ENCODE measurements around the gene ADCY3.

ADCY3 gene

DNA sequence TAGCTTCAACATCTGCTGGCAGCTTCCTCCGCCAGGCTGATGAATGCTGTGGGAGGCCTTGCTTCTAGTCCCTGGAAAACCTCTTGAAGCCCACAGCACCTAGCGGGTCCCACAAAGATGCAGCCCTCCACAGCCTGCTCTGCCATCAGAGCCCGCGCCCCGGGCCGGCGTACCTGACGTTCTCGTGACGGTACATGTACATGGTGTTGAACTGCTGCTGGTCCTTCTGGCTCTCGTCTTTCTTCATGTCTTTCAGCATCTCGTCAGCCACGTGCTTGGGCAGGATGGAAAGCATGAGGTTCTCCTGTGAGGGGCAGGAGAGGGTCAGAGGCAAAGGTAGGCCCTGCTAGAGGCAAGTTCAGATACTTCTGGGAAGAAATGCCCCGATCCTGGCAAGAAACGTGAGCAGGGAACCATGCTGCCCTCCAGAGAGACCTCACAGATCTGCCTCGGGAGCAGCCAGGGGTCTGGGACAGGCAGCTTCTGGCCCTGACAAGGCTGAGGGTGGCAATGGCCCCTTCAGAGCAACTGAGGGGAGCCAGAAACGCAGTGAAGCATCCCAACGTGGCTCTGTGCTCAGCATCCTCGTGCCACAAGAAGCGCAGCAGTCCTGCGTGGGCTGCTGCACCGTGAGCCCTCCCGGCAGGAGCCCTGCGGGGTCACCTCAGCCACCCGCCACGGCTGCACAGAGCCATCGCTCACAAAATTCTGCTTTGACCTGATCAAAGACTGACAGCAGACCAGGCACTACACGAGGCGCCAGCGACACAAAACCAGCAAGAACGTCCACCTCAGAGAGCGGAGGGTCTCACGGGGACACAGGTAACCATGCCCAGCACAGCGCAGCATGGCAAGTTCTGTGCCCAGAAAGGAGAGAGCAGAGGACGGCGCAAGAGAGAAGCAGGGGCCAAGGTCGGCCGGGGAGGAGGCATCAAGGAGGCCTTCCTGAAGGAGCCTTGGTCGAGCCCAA, 77.7 kb downstream of the ADCY3 start:
- no peak for DNase-seq (ENCODE audit: low read depth)
- no peak overlapping the region for H3K4me3 ChIP-seq (ENCODE audit: control insufficient read depth, low read depth, low read length)
- TF ChIP-seq, protein P1, sequence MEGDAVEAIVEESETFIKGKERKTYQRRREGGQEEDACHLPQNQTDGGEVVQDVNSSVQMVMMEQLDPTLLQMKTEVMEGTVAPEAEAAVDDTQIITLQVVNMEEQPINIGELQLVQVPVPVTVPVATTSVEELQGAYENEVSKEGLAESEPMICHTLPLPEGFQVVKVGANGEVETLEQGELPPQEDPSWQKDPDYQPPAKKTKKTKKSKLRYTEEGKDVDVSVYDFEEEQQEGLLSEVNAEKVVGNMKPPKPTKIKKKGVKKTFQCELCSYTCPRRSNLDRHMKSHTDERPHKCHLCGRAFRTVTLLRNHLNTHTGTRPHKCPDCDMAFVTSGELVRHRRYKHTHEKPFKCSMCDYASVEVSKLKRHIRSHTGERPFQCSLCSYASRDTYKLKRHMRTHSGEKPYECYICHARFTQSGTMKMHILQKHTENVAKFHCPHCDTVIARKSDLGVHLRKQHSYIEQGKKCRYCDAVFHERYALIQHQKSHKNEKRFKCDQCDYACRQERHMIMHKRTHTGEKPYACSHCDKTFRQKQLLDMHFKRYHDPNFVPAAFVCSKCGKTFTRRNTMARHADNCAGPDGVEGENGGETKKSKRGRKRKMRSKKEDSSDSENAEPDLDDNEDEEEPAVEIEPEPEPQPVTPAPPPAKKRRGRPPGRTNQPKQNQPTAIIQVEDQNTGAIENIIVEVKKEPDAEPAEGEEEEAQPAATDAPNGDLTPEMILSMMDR (conservative IDR thresholded peaks at IDR 0.05; ENCODE audit: control insufficient read depth, insufficient read depth, low read depth, low read length) = no peak

DNA sequence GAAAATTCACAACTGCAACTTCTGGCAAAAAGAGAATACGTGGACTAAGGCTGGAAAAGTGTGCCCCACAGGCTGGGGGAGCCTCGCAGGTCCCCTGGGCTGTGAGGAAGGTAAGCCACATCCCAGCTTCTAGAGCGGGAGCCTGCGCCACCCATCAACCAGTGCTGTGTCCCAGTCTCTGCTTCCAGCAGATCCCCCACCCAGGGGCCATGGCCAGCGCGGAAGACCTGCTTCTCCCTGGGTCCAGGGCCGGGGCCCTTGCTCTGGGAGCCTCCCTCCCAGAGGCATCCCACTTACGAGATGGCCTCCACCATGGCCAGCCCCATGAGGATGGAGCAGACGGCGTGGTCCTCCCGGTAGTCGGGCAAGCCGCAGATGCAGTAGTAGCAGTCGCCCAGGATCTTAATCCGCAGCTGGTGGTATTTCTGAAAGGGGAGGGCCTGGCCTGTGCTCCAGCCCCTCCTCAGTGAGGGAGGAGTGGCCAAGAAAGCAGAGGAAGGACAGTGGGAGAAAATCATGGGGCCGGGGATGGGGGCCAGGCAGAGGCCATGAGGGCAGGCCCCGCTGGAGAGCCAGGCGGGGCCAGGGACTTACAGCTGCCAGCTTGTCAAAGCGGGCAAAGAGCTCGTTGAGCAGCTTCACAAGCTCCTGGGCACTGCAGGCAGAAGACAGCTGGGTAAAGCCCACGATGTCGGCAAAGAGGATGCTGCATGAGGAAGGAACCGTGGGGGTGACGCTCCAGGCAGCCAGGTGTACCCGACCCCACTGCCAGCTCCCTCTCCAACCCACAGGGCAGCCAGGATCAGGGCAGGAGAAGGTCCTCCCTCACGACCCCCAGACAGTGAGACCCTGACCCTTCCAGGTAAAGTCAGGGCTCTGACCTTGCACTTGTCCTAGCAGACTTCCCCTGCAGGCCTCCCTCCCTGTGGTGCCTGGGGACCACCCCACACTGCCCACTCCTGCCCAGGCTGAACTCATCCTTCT, 78.8 kb downstream of the ADCY3 start:
- TF ChIP-seq, protein P1 (conservative IDR thresholded peaks at IDR 0.05; ENCODE audit: control insufficient read depth, insufficient read depth, low read depth, low read length) = no peak
- DNase-seq (ENCODE audit: low read depth) = no peak
- H3K4me3 ChIP-seq (ENCODE audit: control insufficient read depth, low read depth, low read length) = no peak overlapping the region

DNA sequence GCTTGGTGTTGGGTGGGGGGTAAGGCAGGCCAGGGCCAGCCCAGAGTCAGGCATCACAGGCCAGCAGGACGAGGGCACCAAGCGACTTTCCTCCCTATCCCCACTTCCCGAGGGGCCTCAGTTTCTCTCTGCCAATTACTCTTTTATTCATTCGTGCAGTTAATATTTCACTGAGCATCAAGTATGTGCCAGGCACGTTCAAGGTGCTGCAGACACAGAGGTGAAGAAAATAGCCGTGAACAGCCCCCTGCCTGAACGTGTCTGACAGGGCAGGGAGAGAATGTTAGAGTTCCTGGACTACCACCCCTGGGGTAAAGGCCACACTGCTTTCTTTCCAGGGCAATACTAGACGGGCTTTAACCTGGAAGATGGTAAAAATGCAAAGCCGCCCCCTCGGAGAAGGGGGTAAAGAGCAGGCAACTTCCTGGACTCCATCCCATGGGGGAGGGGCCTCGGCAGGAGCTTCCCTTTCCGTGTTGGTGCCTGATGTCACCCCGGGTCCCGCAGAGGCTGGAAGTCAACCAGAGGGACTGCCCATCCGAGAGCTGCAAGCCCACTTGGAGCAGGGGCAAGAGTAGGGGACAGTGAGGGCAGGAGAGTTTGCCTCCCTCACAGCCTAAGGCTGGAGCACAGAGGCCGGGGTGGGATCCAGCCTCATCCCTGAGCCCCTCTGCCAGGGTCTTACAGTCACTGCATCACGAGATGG, 79.7 kb downstream of the ADCY3 start:
- TF ChIP-seq, protein P1 (conservative IDR thresholded peaks at IDR 0.05; ENCODE audit: control insufficient read depth, insufficient read depth, low read depth, low read length) = no peak
- no peak for DNase-seq (ENCODE audit: low read depth)
- no peak overlapping the region for H3K4me3 ChIP-seq (ENCODE audit: control insufficient read depth, low read depth, low read length)

DNA sequence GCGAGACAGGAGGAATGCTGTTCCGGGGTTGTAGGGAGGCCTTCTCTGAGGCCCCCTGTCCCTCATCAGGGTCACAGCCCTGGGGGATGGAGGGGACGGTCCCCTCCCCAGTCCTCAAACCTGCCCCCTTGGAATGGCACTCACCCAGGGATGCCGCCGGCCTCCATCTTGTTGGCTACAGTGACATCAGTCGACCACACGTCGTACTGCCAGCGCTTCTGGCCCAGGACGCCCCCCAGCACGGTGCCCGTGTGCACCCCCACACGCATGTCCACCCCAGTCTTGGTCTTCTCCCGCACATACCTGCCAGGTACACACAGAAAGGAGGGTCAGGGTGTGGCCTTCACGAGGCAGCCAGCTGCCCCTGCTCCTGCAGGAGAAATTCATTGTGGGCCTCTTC, 80.3 kb downstream of the ADCY3 start:
- DNase-seq (ENCODE audit: low read depth) = no peak
- no peak overlapping the region for H3K4me3 ChIP-seq (ENCODE audit: control insufficient read depth, low read depth, low read length)
- TF ChIP-seq, protein P1 (conservative IDR thresholded peaks at IDR 0.05; ENCODE audit: control insufficient read depth, insufficient read depth, low read depth, low read length) = no peak

DNA sequence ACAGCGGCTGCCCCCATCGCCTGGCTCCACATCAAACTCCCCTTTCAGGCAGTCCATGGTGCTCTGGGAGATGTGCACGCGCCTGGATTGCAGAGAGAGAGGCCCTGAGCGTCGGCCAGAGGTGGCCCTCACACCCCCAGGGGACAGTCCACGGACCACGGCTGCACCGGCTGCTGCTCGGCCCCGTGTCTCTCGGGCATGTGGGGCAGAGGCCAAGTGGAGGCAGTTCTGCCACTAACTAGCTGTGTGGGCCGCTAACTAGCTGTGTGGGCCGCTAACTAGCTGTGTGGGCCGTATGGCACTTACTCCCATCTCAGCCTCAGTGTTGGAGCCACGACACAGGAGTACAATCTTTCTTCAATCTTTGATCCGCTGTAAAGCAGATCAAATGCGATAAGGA, 81.5 kb downstream of the ADCY3 start:
- H3K4me3 ChIP-seq (ENCODE audit: control insufficient read depth, low read depth, low read length) = no peak overlapping the region
- no peak for DNase-seq (ENCODE audit: low read depth)
- TF ChIP-seq, protein P1 (conservative IDR thresholded peaks at IDR 0.05; ENCODE audit: control insufficient read depth, insufficient read depth, low read depth, low read length) = no peak

DNA sequence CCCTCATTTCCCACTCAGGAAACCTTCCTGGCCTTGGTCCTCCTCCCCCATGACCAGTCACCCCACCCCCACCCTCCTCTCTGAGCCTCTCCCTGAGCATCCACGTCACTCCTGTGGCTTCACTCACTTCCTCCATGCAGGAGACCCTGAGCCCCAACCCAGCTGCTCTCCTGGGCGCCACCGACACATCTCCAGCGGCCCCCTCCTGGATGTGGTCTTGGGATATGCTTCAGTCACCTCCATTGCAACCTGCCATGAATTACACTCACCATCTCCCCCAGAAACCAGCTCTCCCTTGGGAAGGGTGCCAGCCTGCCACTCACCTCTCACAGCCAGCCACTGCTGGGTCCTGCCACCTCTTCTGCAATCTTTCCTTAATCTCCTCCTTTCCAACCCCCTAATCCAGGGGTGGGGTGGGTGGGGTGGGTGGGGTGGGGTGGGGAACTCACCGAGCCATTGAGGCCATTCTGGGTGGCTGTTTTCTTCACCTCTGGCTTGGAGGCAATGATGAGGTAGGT, 82.0 kb downstream of the ADCY3 start:
- no peak overlapping the region for H3K4me3 ChIP-seq (ENCODE audit: control insufficient read depth, low read depth, low read length)
- TF ChIP-seq, protein P1 (conservative IDR thresholded peaks at IDR 0.05; ENCODE audit: control insufficient read depth, insufficient read depth, low read depth, low read length) = no peak

More for the DNA sequence above, 82.0 kb downstream of the ADCY3 start:
- no peak for DNase-seq (ENCODE audit: low read depth)

Measured in fibroblast of mammary gland (primary cell).